ENCODE results near the gene ABCA6.

DNA sequence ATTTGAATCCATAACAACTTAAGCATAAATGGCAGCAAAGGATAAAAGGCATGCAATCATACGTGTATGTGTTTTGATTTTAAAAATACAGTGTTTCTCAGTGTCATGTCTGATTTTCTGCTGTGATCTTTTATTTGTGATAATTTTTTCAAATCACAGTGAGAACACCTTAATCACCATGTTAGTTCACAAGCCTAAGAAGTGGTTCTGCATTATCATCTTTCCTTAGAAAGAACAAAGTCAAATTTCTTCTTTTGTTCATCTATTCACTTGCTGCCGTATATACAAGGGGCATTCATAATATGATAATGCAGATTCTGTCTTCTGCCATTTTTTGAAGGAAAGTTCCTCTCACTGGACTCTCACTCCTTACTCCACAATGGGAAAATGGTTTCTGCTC, 47.7 kb downstream of the ABCA6 start:
- TF ChIP-seq, protein P1, sequence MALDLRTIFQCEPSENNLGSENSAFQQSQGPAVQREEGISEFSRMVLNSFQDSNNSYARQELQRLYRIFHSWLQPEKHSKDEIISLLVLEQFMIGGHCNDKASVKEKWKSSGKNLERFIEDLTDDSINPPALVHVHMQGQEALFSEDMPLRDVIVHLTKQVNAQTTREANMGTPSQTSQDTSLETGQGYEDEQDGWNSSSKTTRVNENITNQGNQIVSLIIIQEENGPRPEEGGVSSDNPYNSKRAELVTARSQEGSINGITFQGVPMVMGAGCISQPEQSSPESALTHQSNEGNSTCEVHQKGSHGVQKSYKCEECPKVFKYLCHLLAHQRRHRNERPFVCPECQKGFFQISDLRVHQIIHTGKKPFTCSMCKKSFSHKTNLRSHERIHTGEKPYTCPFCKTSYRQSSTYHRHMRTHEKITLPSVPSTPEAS (tag by site-specific recombination; IDR thresholded peaks at IDR 0.05) = no peak
- no peak for TF ChIP-seq SCRT2 (tag by site-specific recombination; IDR thresholded peaks at IDR 0.05)
- TF ChIP-seq, protein P2, sequence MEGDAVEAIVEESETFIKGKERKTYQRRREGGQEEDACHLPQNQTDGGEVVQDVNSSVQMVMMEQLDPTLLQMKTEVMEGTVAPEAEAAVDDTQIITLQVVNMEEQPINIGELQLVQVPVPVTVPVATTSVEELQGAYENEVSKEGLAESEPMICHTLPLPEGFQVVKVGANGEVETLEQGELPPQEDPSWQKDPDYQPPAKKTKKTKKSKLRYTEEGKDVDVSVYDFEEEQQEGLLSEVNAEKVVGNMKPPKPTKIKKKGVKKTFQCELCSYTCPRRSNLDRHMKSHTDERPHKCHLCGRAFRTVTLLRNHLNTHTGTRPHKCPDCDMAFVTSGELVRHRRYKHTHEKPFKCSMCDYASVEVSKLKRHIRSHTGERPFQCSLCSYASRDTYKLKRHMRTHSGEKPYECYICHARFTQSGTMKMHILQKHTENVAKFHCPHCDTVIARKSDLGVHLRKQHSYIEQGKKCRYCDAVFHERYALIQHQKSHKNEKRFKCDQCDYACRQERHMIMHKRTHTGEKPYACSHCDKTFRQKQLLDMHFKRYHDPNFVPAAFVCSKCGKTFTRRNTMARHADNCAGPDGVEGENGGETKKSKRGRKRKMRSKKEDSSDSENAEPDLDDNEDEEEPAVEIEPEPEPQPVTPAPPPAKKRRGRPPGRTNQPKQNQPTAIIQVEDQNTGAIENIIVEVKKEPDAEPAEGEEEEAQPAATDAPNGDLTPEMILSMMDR (tag by site-specific recombination; IDR thresholded peaks at IDR 0.05) = no peak
- TF ChIP-seq MYNN (tag by site-specific recombination; IDR thresholded peaks at IDR 0.05; ENCODE audit: borderline replicate concordance) = no peak
- no peak for TF ChIP-seq ZNF138 (tag by site-specific recombination; IDR thresholded peaks at IDR 0.05; ENCODE audit: borderline replicate concordance)
